Cardiac septum (tissue), 1 donor: ENCODE results near the gene SLC34A2. TPM values are rescaled to one million over a fixed set of nuclear protein-coding genes. Genes with fewer than 3 reads are reported as not detected.
"Not testable (repeated sequence)": the region's sequence is repeated elsewhere in the genome, so short reads cannot be mapped to it uniquely, and the experiment has no call there.

ENCODE experiments used
- DNase-seq: peaks from one replicate; pipeline ENCODE4 v3.0.0-alpha.2; 2020; ENCODE audit warnings: low spot score
- intact Hi-C: fragments of 100-400 bp; cut with DNase I; formaldehyde crosslinking; loops from one replicate; pipeline ENCODE4 v1.14.0; 2022
- total RNA-seq: library from RNA; stranded (reverse); fragmentation: NEBNext Ultra II Directional; extraction: Animal tissue kit (Norgen Biotek cat#: 25700); gene quantifications from one replicate; pipeline ENCODE4 v1.2.1, GENCODE V29; 2021
- donor health status: DM: no; HTN: no; CAD: no.

The SLC34A2 gene
- total RNA-seq, 1 donor from 2014 or later, result 0.19 TPM

DNA sequence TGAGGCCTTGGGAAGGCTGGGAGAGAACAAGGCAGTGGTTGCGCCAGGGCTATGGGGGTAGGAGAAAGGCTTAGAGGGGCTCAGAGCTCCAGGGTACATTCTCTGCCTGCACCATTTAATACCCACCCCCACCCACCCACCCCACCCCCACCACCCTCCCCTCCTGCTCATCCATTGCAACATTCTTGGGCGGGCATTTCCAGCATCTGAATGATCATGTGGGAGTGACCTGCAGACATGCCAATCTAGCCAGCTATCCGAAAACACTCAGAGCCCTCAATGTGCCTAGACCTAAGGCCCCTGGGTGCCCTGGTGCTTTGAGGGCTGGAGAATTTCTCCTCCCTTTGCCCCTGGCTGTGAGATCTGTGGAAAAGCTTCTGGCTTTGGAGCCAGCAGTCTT, 3.1 kb downstream of the SLC34A2 start:
- DNase-seq, result peak; percentile 33

DNA sequence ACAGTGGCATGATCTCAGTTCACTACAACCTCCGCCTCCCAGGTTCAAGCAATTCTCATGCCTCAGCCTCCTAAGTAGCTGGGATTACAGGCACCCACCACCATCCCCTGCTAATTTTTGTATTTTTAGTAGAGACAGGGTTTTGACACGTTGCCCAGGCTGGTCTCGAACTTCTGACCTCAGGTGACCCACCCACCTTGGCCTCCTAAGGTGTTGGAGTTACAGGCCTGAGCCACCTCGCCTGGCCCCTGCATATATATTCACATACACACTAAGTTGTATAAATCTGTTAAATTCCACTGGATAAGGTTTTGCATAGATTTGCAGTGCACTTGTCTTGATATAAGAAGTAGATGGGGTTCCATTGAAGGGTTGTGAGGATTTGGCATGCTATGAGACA, 5.8 kb downstream of the SLC34A2 start:
- peak; percentile 53 for DNase-seq
- intact Hi-C loops, result not testable (repeated sequence)

More for the DNA sequence above, 3.1 kb downstream of the SLC34A2 start:
- intact Hi-C loops, result no loop called here

- intact Hi-C loops, result no loop called here
- DNase-seq, result peak; percentile 44
Observed at GRCh38 chr4:25662306-25662705, 6.7 kb downstream of the SLC34A2 start.

GRCh38 chr4:25663781-25664180, 8.1 kb downstream of the SLC34A2 start:
- intact Hi-C loops, result no loop called here
- DNase-seq, result peak; percentile 62

GRCh38 chr4:25666031-25666630, 10.5 kb downstream of the SLC34A2 start:
- peak; percentile 26 for DNase-seq
- intact Hi-C loops, result no loop called here

DNA sequence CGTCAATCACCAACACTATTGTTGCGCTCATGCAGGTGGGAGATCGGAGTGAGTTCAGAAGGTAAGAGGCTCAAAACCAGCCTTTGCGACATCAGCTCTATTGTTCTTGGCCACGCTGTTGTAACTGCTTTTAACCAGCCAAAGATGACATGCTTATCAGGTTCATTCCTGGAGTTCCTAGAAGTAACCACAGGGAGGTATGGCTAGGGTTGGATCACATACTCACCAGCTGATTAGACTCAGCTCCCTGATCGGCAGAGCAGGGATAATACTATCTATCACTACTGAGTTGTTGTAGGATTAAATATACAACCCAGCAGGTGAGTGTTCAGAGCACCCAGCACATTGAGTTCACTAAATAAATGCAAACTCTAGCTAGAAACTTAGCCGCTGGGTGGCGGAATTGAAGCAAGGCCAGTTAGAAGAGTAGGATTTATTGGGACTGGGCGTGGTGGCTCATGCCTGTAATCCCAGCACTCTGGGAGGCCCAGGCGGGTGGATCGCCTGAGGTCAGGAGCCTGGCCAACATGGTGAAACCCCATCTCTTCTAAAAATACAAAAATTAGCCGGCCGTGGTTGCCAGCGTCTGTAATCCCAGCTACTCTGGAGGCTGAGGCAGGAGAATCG, 12.4 kb downstream of the SLC34A2 start:
- peak; percentile 14 for DNase-seq
- intact Hi-C loops, result no loop called here

DNA sequence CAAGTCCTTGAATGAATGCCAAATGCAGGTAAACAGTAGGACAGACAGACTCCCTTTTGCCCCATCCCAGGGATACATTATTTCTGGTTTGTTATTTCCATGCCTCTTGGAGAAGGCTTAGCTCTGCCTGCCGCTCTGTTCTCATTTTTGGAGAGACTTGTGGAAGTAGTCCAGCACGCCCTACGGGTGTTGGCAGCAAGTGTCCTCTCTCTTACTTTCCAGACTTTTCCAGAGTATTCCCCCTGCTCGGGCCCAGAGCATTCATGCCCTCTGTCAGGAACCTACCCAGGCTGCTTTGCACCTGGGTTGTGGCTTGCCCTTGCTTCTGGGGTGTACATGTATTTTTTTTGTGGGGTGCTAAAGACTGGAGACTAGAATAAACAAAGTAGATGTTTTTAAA, 15.3 kb downstream of the SLC34A2 start:
- intact Hi-C loops, result no loop called here
- peak; percentile 22 for DNase-seq

GRCh38 chr4:25672756-25673155, 17.1 kb downstream of the SLC34A2 start:
- DNase-seq, result no peak
- intact Hi-C loops, result no loop called here

DNA sequence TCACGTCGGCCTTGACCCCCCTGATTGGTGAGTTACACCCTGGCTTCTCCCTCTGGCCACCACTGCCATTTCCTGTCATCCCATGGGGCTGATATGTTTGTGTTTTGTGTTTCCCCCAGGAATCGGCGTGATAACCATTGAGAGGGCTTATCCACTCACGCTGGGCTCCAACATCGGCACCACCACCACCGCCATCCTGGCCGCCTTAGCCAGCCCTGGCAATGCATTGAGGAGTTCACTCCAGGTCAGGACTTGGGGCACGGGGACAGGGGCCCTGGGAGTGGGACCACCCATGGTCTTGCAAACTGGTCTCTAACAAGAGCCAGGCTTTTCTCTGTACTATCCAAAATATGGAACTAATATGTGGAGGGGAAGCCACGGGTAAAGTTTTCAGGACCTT, 18.7 kb downstream of the SLC34A2 start:
- intact Hi-C loops, result no loop called here

DNA sequence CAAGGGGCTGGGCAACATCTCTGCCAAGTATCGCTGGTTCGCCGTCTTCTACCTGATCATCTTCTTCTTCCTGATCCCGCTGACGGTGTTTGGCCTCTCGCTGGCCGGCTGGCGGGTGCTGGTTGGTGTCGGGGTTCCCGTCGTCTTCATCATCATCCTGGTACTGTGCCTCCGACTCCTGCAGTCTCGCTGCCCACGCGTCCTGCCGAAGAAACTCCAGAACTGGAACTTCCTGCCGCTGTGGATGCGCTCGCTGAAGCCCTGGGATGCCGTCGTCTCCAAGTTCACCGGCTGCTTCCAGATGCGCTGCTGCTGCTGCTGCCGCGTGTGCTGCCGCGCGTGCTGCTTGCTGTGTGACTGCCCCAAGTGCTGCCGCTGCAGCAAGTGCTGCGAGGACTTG, 20.6 kb downstream of the SLC34A2 start:
- DNase-seq, result no peak
- intact Hi-C loops, result no loop called here

More for the DNA sequence above, 18.7 kb downstream of the SLC34A2 start:
- no peak for DNase-seq

DNA sequence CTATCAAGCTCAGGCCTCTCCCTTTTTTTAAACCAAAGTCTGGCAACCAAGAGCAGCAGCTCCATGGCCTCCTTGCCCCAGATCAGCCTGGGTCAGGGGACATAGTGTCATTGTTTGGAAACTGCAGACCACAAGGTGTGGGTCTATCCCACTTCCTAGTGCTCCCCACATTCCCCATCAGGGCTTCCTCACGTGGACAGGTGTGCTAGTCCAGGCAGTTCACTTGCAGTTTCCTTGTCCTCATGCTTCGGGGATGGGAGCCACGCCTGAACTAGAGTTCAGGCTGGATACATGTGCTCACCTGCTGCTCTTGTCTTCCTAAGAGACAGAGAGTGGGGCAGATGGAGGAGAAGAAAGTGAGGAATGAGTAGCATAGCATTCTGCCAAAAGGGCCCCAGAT, 21.5 kb downstream of the SLC34A2 start:
- no peak for DNase-seq
- intact Hi-C loops, result no loop called here

DNA sequence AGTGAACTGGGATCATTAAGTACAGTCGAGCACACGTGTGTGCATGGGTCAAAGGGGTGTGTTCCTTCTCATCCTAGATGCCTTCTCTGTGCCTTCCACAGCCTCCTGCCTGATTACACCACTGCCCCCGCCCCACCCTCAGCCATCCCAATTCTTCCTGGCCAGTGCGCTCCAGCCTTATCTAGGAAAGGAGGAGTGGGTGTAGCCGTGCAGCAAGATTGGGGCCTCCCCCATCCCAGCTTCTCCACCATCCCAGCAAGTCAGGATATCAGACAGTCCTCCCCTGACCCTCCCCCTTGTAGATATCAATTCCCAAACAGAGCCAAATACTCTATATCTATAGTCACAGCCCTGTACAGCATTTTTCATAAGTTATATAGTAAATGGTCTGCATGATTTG, 22.3 kb downstream of the SLC34A2 start:
- intact Hi-C loops, result no loop called here
- DNase-seq, result no peak

DNA sequence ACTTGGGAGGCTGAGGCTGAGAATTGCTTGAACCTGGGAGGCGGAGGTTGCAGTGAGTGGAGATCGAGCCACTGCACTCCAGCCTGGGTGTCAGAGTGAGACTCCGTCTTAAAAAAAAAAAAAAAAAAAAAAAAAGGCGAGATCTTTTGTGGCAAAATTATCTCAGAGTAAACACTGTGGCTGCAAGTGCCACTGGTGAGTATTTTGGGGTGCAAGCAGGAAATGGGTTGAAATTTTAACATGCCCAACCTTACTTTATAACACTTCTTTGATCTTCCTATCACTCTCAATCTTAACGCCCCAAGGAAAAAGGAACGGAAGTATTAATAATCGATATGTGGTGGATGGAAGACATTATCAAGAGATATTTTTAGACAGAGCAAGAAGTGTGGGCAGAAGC, 32.1 kb downstream of the SLC34A2 start:
- no peak for DNase-seq
- intact Hi-C loops, result no loop called here

- DNase-seq, result no peak
- intact Hi-C loops, result no loop called here
Observed at GRCh38 chr4:25694466-25694865, 38.8 kb downstream of the SLC34A2 start.

- no peak for DNase-seq
- intact Hi-C loops, result no loop called here
Observed at GRCh38 chr4:25696409-25696808, 40.8 kb downstream of the SLC34A2 start.

DNA sequence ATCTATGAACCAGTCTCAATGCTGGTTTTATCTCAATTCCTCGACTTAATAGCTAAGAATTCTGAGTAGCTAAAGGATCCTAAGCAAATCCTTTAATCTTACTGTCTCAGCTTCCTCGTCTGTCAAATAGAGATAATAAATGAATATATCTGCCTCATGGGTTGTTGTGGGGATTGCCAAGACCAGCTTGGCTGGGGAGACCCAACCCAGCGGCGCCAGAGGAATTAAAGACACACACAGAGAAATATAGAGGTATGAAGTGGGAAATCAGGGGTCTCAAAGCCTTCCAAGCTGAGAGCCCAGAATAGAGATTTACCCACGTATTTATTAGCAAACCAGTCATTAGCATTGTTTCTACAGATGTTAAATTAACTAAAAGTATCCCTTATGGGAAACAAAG, 41.9 kb downstream of the SLC34A2 start:
- intact Hi-C loops, result no loop called here

GRCh38 chr4:25700661-25701060, 45.0 kb downstream of the SLC34A2 start:
- intact Hi-C loops, result no loop called here
- no peak for DNase-seq

More for the DNA sequence above, 41.9 kb downstream of the SLC34A2 start:
- no peak for DNase-seq

DNA sequence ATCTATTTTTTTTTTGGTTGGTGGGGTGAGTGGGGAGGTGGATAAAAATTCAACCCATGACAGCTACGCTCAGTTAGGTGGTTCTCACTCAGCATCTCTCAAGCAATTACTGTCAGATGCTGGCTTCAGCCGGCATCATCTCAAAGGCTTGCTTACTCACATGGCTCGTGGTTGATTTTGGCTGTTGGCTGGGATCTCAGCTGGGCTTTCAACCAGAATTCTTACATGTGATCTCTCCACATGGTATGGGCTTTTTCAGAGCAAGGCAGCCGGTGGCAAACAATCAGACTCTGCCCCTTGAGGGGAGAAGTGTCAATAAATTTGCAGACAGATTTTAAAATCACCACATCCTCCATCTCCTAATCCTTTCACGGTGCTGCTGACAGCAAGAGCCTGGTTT, 47.2 kb downstream of the SLC34A2 start:
- DNase-seq, result no peak
- intact Hi-C loops, result no loop called here

DNA sequence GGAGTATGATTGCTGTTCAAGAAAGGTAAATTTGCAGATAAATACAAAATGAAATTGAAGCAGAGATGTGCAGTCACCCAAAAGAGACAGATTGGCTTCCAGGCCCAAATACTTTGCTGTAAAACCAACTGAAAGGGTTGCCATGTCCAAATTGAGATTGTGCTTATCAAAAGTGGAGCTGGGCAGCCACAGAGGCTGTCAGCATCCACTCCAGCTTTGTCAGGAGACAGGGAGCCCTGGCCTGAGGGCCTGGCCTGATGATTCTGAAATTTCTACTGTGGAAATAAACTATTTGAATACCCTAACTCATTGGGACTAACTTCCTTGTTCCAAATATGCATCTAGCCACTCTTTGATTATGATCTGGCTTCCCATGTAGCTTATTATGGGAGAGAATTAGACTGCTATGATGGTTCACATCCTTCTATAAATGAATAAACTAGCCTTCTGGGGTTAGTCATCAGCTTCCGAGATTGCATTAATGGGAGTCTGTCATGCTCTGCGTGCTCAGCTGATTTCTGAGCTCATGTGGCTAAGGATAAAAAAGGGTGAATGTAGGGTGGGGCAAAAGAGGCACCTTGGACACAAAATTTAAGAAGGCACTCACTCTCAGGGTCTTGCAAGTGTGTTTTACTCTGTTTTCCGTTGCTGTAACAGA, 48.2 kb downstream of the SLC34A2 start:
- intact Hi-C loops, result no loop called here
- DNase-seq, result no peak

DNA sequence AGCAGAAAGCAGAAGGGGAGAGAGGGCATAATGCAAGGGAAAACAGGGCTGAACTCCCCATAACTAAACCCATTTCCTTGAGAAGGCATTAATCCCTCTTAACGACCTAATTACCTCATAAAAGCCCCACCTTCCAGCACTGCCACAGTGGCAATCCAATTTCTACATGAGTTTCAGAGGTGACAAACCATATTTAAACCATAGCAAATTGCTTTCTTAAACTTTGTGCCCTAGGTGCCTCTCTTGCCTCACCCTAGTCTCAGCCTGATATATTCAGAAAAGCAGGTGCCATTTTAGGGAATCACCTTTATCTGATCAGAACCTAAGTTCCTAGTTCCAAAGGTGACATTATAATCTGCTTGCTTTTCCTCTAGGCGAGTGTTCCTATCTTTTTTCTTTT, 48.9 kb downstream of the SLC34A2 start:
- no peak for DNase-seq
- intact Hi-C loops, result no loop called here

- intact Hi-C loops, result no loop called here
- DNase-seq, result no peak
Observed at GRCh38 chr4:25710637-25711036, 55.0 kb downstream of the SLC34A2 start.
